ENCODE data around the gene MRPS18C.

DNA sequence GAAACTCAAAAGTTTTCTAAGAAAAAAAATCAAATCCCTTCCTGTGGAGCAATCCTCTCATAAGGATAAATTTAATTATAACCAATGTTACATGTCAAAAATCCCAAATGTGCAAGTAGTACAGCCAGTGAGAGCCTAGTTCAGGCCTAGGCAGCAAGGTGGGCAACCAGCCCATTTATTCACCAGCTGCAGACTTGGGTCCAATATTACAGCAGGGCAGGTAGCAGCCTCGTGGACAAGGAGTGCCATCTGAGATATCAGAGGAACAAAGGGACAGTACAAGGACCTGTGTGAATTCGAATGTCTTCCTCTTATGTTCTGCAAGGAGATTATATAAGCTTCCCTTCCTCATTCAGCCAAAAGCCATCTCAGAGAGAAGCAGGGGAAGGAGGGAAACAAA lies 6.8 kb upstream of the MRPS18C start:
- TF ChIP-seq POLR2A (IDR thresholded peaks at IDR 0.05), result no peak
- TF ChIP-seq, protein P1, sequence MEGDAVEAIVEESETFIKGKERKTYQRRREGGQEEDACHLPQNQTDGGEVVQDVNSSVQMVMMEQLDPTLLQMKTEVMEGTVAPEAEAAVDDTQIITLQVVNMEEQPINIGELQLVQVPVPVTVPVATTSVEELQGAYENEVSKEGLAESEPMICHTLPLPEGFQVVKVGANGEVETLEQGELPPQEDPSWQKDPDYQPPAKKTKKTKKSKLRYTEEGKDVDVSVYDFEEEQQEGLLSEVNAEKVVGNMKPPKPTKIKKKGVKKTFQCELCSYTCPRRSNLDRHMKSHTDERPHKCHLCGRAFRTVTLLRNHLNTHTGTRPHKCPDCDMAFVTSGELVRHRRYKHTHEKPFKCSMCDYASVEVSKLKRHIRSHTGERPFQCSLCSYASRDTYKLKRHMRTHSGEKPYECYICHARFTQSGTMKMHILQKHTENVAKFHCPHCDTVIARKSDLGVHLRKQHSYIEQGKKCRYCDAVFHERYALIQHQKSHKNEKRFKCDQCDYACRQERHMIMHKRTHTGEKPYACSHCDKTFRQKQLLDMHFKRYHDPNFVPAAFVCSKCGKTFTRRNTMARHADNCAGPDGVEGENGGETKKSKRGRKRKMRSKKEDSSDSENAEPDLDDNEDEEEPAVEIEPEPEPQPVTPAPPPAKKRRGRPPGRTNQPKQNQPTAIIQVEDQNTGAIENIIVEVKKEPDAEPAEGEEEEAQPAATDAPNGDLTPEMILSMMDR (IDR thresholded peaks at IDR 0.05), result no peak

All from right lobe of liver (tissue), 4 donors.